NB4 (cell line): ENCODE data around the gene SPATA17.

Source experiments
- CTCF ChIP-seq: IDR thresholded peaks from one replicate; pipeline ENCODE4 v1.5.1; 2012; ENCODE audit warnings: low read depth, low read length
- POLR2A ChIP-seq: IDR thresholded peaks from 2 replicates; pipeline ENCODE4 v1.6.1; 2011; ENCODE audit warnings: mild to moderate bottlenecking; ENCODE audit not compliant: insufficient read length; ENCODE audit errors: extremely low read depth

DNA sequence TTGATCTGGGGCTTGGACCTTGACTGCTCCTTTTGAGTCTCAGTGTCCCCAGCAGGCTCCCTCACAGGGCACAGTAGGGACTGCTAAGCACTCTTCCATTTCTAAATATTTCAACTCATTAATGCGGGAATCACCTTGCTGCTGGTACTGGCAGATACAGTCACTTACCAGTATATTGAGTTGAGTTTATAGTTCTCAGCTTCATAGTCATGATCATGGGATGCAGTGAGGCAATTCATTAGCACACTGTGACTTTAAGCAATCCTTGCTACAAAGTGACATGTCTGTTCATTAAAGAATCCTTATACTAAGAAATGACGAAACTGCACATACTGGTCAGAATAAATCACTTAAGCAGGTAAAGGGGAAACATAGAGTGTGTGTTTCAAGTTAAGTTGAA lies 240.8 kb downstream of the SPATA17 start:
- no peak for TF ChIP-seq POLR2A
- no peak for TF ChIP-seq CTCF
